Measurements from ENCODE around the gene BICDL2.

BICDL2 gene

DNA sequence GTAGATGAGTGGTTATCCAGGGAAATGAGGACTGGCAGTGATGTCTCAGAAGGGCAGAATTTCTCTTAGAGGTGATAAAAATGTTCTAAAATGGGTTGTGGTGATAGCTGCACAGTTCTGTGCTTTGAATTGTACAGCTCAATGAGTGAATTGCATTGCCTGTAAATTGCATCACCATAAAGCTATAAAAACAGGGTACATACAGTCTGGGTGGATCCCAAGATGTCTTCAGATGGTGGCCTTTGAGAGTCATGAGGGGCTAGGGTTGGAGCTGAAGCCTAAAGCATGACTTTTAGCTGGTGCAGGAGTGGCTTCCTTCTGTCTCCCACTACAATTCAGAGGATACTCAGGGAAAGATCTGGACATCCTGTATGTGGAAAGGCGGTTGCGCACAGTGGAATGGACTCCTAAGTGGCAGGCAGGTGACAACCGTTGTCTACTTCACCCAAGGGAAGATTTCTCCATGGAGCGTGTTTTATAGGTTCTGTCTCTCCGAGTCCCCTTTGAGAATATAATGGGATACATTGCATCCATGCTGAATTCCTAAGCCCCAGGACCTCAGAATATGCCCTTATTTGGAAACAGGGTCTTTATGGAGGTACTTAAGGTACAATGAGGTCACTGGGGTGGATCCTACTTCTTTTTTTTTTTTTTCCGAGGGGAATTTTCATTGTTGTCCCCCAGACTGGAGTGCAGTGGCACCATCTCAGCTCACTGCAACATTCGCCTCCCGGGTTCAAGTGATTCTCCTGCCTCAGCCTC is 27.1 kb upstream of the BICDL2 start:
- Histone ChIP-seq H3K27me3 (ENCODE audit: insufficient read depth, low read length) (no peaks in the 10 kb centered on the region), H3K9ac (ENCODE audit: low read depth, low read length) (peak overlapping the region; percentile 59; the same call in 1 of the 2 replicates), H3K4me1 (ENCODE audit: insufficient read depth, low read length) (peaks cover 8% of the 10 kb centered on the region; the same call in 1 of the 2 replicates), H3K9me3 (ENCODE audit: insufficient read depth, low read depth, low read length) (no peaks in the 10 kb centered on the region), H3K36me3 (ENCODE audit: insufficient read depth, low read length) (no peaks in the 10 kb centered on the region), H3K27ac (ENCODE audit: low read depth, low read length) (peak overlapping the region; percentile 70; the same call in 1 of the 2 replicates), H3K4me3 (ENCODE audit: low read length) (no peak overlapping the region)
- 90% methylated on average over 8 of the region's 8 CpGs for WGBS

- Histone ChIP-seq H3K9ac (ENCODE audit: low read depth, low read length) (no peak overlapping the region), H3K27me3 (ENCODE audit: insufficient read depth, low read length) (peaks cover 9% of the 10 kb centered on the region; the same call in 1 of the 2 replicates), H3K4me3 (ENCODE audit: low read length) (no peak overlapping the region), H3K27ac (ENCODE audit: low read depth, low read length) (no peak overlapping the region), H3K4me1 (ENCODE audit: insufficient read depth, low read length) (peaks cover 8% of the 10 kb centered on the region; the same call in 1 of the 2 replicates), H3K9me3 (ENCODE audit: insufficient read depth, low read depth, low read length) (no peaks in the 10 kb centered on the region), H3K36me3 (ENCODE audit: insufficient read depth, low read length) (no peaks in the 10 kb centered on the region)
- 87% methylated on average over 6 of the region's 6 CpGs for WGBS
Observed at GRCh38 chr16:3062553-3062952, 25.8 kb upstream of the BICDL2 start.

- Histone ChIP-seq H3K9me3 (ENCODE audit: insufficient read depth, low read depth, low read length) (no peaks in the 10 kb centered on the region), H3K4me1 (ENCODE audit: insufficient read depth, low read length) (peaks cover 8% of the 10 kb centered on the region; the same call in 1 of the 2 replicates), H3K27me3 (ENCODE audit: insufficient read depth, low read length) (peaks cover 12% of the 10 kb centered on the region), H3K9ac (ENCODE audit: low read depth, low read length) (no peak overlapping the region), H3K36me3 (ENCODE audit: insufficient read depth, low read length) (no peaks in the 10 kb centered on the region), H3K27ac (ENCODE audit: low read depth, low read length) (no peak overlapping the region), H3K4me3 (ENCODE audit: low read length) (no peak overlapping the region)
- WGBS = 90% methylated on average over 11 of the region's 14 CpGs
Observed at GRCh38 chr16:3060339-3061127, 23.8 kb upstream of the BICDL2 start.

DNA sequence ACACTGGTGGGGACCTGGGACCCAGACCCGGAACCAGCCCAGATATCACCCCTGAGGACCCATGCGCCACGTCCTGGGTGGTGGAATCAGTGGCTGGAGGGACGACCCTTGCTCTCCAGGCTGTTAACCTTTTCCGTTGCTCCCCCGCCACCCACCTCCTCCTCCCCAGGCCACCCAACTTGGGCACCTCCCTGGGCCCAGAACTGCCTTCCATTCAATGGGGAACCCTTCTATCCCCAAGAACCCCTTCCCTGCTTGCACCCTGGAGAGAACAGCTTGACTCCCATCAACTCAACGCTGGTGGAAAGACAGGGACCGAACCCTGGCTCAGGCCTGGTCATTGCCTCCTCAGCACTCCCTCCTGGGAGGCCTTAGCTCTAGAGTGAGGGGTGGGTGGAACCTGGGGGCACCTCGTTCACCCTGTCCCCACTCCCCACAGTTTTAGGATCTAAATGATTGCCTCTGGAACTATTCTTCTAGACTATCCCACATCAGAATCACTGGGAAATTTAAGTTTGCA is 23.0 kb upstream of the BICDL2 start:
- H3K27ac ChIP-seq (ENCODE audit: low read depth, low read length) = peak overlapping the region; percentile 62; the same call in 1 of the 2 replicates
- H3K36me3 ChIP-seq (ENCODE audit: insufficient read depth, low read length) = no peaks in the 10 kb centered on the region; the same call in 1 of the 2 replicates
- peaks cover 12% of the 10 kb centered on the region for H3K27me3 ChIP-seq (ENCODE audit: insufficient read depth, low read length)
- H3K9me3 ChIP-seq (ENCODE audit: insufficient read depth, low read depth, low read length) = no peaks in the 10 kb centered on the region
- peak overlapping the region; percentile 80 for H3K4me3 ChIP-seq (ENCODE audit: low read length)
- H3K9ac ChIP-seq (ENCODE audit: low read depth, low read length) = peak overlapping the region; percentile 60
- H3K4me1 ChIP-seq (ENCODE audit: insufficient read depth, low read length) = 0 out of 2 replicates have a peak, but pooled peaks cover 4% of the 10 kb centered on the region
- WGBS = 61% methylated on average over 9 of the region's 9 CpGs

- under 1% methylated on average over 67 of the region's 67 CpGs for WGBS
- 0 out of 2 replicates have a peak, but pooled peaks cover 4% of the 10 kb centered on the region for H3K4me1 ChIP-seq (ENCODE audit: insufficient read depth, low read length)
Observed at GRCh38 chr16:3059041-3059722, 22.4 kb upstream of the BICDL2 start.

DNA sequence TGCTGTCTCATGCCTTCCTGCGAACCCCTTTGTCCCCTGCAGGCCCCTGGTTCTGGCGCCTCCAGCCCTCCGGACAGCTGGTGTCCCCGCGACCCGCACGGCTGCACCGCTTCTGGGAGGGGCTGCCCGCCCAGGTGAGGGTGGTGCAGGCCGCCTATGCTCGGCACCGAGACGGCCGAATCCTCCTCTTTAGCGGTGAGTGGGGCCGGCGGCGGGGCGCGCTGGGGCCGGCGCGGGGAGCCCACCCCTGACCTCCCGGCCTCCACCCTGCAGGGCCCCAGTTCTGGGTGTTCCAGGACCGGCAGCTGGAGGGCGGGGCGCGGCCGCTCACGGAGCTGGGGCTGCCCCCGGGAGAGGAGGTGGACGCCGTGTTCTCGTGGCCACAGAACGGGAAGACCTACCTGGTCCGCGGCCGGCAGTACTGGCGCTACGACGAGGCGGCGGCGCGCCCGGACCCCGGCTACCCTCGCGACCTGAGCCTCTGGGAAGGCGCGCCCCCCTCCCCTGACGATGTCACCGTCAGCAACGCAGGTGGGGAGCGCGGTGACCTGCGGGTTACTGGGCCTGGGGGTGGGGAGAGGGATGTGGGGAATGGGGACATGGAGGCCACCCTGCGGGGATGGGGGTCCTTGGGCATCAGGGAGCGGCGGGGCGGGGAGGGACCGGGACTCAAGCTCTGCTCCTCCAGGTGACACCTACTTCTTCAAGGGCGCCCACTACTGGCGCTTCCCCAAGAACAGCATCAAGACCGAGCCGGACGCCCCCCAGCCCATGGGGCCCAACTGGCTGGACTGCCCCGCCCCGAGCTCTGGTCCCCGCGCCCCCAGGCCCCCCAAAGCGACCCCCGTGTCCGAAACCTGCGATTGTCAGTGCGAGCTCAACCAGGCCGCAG is 21.6 kb upstream of the BICDL2 start:
- Histone ChIP-seq H3K9ac (ENCODE audit: low read depth, low read length) (peak overlapping the region; percentile 74; the same call in 1 of the 2 replicates), H3K9me3 (ENCODE audit: insufficient read depth, low read depth, low read length) (no peaks in the 10 kb centered on the region), H3K4me3 (ENCODE audit: low read length) (peak overlapping the region; percentile 80), H3K27me3 (ENCODE audit: insufficient read depth, low read length) (peaks cover 12% of the 10 kb centered on the region), H3K27ac (ENCODE audit: low read depth, low read length) (peak overlapping the region; percentile 59; the same call in 1 of the 2 replicates), H3K4me1 (ENCODE audit: insufficient read depth, low read length) (0 out of 2 replicates have a peak, but pooled peaks cover 4% of the 10 kb centered on the region), H3K36me3 (ENCODE audit: insufficient read depth, low read length) (no peaks in the 10 kb centered on the region; the same call in 1 of the 2 replicates)
- 8% methylated on average over 77 of the region's 77 CpGs for WGBS

More at GRCh38 chr16:3059041-3059722, 22.4 kb upstream of the BICDL2 start:
- Histone ChIP-seq H3K27ac (ENCODE audit: low read depth, low read length) (peak overlapping the region; percentile 62; the same call in 1 of the 2 replicates), H3K9ac (ENCODE audit: low read depth, low read length) (peak overlapping the region; percentile 74), H3K4me3 (ENCODE audit: low read length) (peak overlapping the region; percentile 80), H3K9me3 (ENCODE audit: insufficient read depth, low read depth, low read length) (no peaks in the 10 kb centered on the region), H3K36me3 (ENCODE audit: insufficient read depth, low read length) (no peaks in the 10 kb centered on the region; the same call in 1 of the 2 replicates), H3K27me3 (ENCODE audit: insufficient read depth, low read length) (peaks cover 12% of the 10 kb centered on the region)

- WGBS = 91% methylated on average over 22 of the region's 22 CpGs
- no peak overlapping the region for H3K27ac ChIP-seq (ENCODE audit: low read depth, low read length)
- H3K36me3 ChIP-seq (ENCODE audit: insufficient read depth, low read length) = no peaks in the 10 kb centered on the region; the same call in 1 of the 2 replicates
- H3K4me1 ChIP-seq (ENCODE audit: insufficient read depth, low read length) = 0 out of 2 replicates have a peak, but pooled peaks cover 4% of the 10 kb centered on the region
- peaks cover 12% of the 10 kb centered on the region for H3K27me3 ChIP-seq (ENCODE audit: insufficient read depth, low read length)
- 0 out of 2 replicates have a peak overlapping the region, but pooled peaks have one; percentile 52 for H3K9ac ChIP-seq (ENCODE audit: low read depth, low read length)
- H3K4me3 ChIP-seq (ENCODE audit: low read length) = peak overlapping the region; percentile 80
- H3K9me3 ChIP-seq (ENCODE audit: insufficient read depth, low read depth, low read length) = no peaks in the 10 kb centered on the region
Observed at GRCh38 chr16:3057181-3058138, 20.7 kb upstream of the BICDL2 start.

DNA sequence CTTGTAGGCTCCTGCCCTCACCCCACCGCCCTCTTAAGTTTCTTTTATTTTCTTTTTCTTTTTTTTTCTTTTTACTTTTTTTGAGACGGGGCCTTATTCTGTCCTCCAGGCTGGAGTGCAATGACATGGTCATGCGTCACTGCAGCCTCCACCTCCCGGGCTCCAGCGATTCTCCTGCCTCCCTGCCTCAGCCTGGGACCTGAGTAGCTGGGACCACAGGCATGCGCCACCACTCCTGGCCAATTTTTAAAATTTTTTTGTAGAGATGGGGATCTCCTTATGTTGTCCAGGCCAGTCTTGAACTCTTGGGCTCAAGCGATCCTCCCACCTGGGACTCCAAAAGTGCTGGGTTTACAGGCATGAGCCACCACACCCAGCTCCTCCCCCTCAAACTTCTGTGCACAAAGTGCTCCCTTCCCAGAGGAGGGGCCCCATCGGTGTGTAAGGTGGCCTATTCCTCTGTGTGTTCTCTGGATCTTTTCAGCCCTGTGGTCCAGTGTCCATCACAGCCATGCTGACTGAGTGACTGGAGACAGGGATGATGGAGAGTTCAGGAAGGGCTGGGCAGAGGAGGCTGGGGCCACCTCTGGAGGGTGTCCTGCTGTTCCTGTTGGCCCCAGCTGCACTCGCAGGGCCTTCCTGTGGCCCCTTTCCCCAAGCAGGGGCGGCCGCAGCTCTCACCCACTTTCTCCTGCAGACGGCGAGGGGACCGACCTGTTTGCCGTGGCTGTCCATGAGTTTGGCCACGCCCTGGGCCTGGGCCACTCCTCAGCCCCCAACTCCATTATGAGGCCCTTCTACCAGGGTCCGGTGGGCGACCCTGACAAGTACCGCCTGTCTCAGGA is 19.8 kb upstream of the BICDL2 start:
- Histone ChIP-seq H3K4me3 (ENCODE audit: low read length) (no peak overlapping the region), H3K27ac (ENCODE audit: low read depth, low read length) (no peak overlapping the region), H3K36me3 (ENCODE audit: insufficient read depth, low read length) (no peaks in the 10 kb centered on the region; the same call in 1 of the 2 replicates), H3K27me3 (ENCODE audit: insufficient read depth, low read length) (peaks cover 12% of the 10 kb centered on the region), H3K9me3 (ENCODE audit: insufficient read depth, low read depth, low read length) (no peaks in the 10 kb centered on the region), H3K4me1 (ENCODE audit: insufficient read depth, low read length) (0 out of 2 replicates have a peak, but pooled peaks cover 4% of the 10 kb centered on the region), H3K9ac (ENCODE audit: low read depth, low read length) (no peak overlapping the region)
- WGBS = 90% methylated on average over 19 of the region's 19 CpGs
